GM12878 (cell line): ENCODE measurements around the gene LYL1. TPM values are rescaled to one million over a fixed set of nuclear protein-coding genes. Genes with fewer than 3 reads are reported as not detected.

Experiments used
- BHLHE40 ChIP-seq, 2 experiments: fragments of 450-650 bp in 1 of 2; IDR thresholded peaks; 2 replicates each; pipeline ENCODE4 v1.6.1; 2011 to 2017; ENCODE audit warnings: low read depth in 2 of 2, borderline replicate concordance in 1 of 2, improper control_type of control experiment in 1 of 2, low read length in 1 of 2, mild to moderate bottlenecking in 1 of 2
- EGR1 ChIP-seq, 2 experiments: IDR thresholded peaks; 1 replicate in 1 of 2; 2 replicates in 1 of 2; pipeline ENCODE4 v1.6.1; 2011 to 2012; ENCODE audit warnings: low read depth in 2 of 2, low read length in 2 of 2, borderline replicate concordance in 1 of 2, mild to moderate bottlenecking in 1 of 2, moderate library complexity in 1 of 2
- ETV6 ChIP-seq, 2 experiments: fragments of 450-650 bp in 1 of 2; IDR thresholded peaks in 1 of 2; conservative IDR thresholded peaks in 1 of 2; 2 replicates each; pipeline ENCODE4 v1.6.1; 2014; ENCODE audit warnings: antibody characterized with exemption in 1 of 2, borderline replicate concordance in 1 of 2, low read depth in 1 of 2, mild to moderate bottlenecking in 1 of 2, moderate library complexity in 1 of 2
- KLF5 ChIP-seq: fragments of 450-650 bp; IDR thresholded peaks from 2 replicates; pipeline ENCODE4 v1.6.1; 2014; ENCODE audit warnings: mild to moderate bottlenecking; ENCODE audit not compliant: partially characterized antibody
- MEF2B ChIP-seq: fragments of 450-650 bp; IDR thresholded peaks from 2 replicates; pipeline ENCODE4 v1.6.1; 2018; ENCODE audit warnings: mild to moderate bottlenecking, moderate library complexity; ENCODE audit not compliant: partially characterized antibody, poor library complexity, severe bottlenecking
- NFXL1 ChIP-seq: fragments of 450-650 bp; IDR thresholded peaks from 2 replicates; pipeline ENCODE4 v1.6.1; 2017; ENCODE audit warnings: antibody characterized with exemption, mild to moderate bottlenecking, borderline replicate concordance
- RAD51 ChIP-seq: fragments of 450-650 bp; IDR thresholded peaks from 2 replicates; pipeline ENCODE4 v1.6.1; 2016; ENCODE audit warnings: moderate library complexity, mild to moderate bottlenecking, inconsistent platforms
- SP1 ChIP-seq: IDR thresholded peaks from one replicate; pipeline ENCODE4 v1.6.1; 2011; ENCODE audit warnings: low read depth, low read length
- STAT1 ChIP-seq: fragments of 450-650 bp; conservative IDR thresholded peaks from 2 replicates; pipeline ENCODE4 v1.6.1; 2014; ENCODE audit warnings: antibody characterized with exemption, mild to moderate bottlenecking
- WRNIP1 ChIP-seq: IDR thresholded peaks from 2 replicates; pipeline ENCODE4 v1.6.1; 2011; ENCODE audit warnings: low read depth, low read length, improper control_type of control experiment, borderline replicate concordance
- YBX1 ChIP-seq: fragments of 450-650 bp; IDR thresholded peaks from 2 replicates; pipeline ENCODE4 v1.6.1; 2016; ENCODE audit warnings: antibody characterized with exemption
- ZNF274 ChIP-seq: IDR thresholded peaks from one replicate; pipeline ENCODE4 v1.8.0; 2011; ENCODE audit not compliant: insufficient read length, insufficient read depth
- polyA plus RNA-seq, 11 experiments: library from polyadenylated mRNA; depleted of rRNA in 4 of 11; unstranded in 6 of 11; stranded (reverse) in 5 of 11; fragments of >200 nt; fragmentation: Nextera tagmentation in 4 of 11; fragmentation: Illumina TruSeq in 1 of 11; extraction: Ambion mirVana in 4 of 11; extraction: Trizol in 1 of 11; gene quantifications; 1 replicate in 1 of 11; 2 replicates in 10 of 11; pipeline versions ENCODE4 v1.2.1 to v1.2.3, GENCODE V29; 2011 to 2016; ENCODE audit warnings: inconsistent platforms in 2 of 11, missing spikeins in 2 of 11, low read depth in 1 of 11
- total RNA-seq, 4 experiments: library from RNA; depleted of rRNA in 3 of 4; stranded (reverse); fragments of >200 nt in 3 of 4; fragmentation: Illumina TruSeq in 1 of 4; extraction: Trizol in 1 of 4; gene quantifications; 2 replicates each; pipeline versions ENCODE4 v1.2.1 to v1.2.3, GENCODE V29; 2013 to 2021
- TF ChIP-seq, protein P1 (sequence below): fragments of 450-650 bp; IDR thresholded peaks from 2 replicates; pipeline ENCODE4 v1.6.1; 2017; ENCODE audit warnings: mild to moderate bottlenecking, moderate library complexity
- TF ChIP-seq, protein P2 (sequence below): IDR thresholded peaks from 2 replicates; pipeline ENCODE4 v1.6.1; 2012; ENCODE audit warnings: mild to moderate bottlenecking, low read depth, low read length
- TF ChIP-seq, protein P3 (sequence below): IDR thresholded peaks from 2 replicates; pipeline ENCODE4 v1.6.1; 2012; ENCODE audit warnings: low read depth, low read length, improper control_type of control experiment
- TF ChIP-seq, protein P4 (sequence below): fragments of 450-650 bp; formaldehyde crosslinking; IDR thresholded peaks from 2 replicates; pipeline ENCODE4 v1.4.0; 2020; ENCODE audit warnings: mild to moderate bottlenecking, moderate library complexity

LYL1 gene
- total and polyA plus RNA-seq, 10 of the 15 experiments (the other 5 are each of a cell fraction or from before 2014, with no cell fraction given), result 0.10 to 34.8 (median 4.4) TPM

DNA sequence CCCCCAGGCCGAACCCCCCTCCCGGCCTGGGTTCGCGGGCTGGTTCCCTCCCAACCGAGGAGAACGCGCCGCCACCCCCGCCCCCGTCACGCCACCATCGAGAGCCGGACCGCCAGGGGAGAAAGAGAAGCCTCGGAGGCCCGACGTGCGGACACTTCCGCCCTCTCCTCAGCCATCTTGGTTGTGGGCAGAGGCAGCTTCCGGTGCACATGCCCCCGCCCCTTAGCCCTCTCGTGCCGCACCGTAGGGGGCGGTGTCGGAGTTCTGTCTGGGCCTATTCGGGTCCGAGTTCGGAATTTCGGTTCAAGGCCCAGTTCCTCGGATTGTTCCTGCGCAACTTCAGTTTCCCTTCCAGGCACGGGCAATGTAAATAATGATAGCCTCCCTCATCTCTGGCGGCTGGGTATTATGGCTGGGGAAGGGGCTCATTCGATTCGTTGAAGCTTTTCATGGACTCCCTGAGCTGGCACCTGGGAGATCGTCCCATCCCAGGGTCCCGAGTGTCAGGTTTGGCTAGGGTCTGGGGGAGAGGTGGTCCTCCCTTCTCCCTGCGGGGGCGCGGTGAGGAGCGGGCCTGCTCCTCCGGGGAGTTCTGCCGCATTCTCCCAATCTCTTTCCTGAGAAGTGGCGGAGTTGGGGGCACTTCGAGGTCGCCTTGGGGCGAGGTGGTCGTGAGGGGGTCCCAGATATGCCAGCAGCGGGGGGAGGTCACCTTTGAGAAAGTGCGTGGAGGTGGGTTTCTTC is 47.7 kb upstream of the LYL1 start, which contains the start of the genes IER2 and STX10 (continued):
- TF ChIP-seq, protein P1, sequence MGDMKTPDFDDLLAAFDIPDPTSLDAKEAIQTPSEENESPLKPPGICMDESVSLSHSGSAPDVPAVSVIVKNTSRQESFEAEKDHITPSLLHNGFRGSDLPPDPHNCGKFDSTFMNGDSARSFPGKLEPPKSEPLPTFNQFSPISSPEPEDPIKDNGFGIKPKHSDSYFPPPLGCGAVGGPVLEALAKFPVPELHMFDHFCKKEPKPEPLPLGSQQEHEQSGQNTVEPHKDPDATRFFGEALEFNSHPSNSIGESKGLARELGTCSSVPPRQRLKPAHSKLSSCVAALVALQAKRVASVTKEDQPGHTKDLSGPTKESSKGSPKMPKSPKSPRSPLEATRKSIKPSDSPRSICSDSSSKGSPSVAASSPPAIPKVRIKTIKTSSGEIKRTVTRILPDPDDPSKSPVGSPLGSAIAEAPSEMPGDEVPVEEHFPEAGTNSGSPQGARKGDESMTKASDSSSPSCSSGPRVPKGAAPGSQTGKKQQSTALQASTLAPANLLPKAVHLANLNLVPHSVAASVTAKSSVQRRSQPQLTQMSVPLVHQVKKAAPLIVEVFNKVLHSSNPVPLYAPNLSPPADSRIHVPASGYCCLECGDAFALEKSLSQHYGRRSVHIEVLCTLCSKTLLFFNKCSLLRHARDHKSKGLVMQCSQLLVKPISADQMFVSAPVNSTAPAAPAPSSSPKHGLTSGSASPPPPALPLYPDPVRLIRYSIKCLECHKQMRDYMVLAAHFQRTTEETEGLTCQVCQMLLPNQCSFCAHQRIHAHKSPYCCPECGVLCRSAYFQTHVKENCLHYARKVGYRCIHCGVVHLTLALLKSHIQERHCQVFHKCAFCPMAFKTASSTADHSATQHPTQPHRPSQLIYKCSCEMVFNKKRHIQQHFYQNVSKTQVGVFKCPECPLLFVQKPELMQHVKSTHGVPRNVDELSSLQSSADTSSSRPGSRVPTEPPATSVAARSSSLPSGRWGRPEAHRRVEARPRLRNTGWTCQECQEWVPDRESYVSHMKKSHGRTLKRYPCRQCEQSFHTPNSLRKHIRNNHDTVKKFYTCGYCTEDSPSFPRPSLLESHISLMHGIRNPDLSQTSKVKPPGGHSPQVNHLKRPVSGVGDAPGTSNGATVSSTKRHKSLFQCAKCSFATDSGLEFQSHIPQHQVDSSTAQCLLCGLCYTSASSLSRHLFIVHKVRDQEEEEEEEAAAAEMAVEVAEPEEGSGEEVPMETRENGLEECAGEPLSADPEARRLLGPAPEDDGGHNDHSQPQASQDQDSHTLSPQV, result no peak
- TF ChIP-seq SP1 (peak; percentile 43), ETV6 (conservative IDR thresholded peaks at IDR 0.05 in 1 of 2, IDR thresholded peaks at IDR 0.05 in 1 of 2; ENCODE audit: borderline replicate concordance in 1 of 2, low read depth in 1 of 2) (no peak), KLF5 (no peak), WRNIP1 (no peak), EGR1 (IDR thresholded peaks at IDR 0.05; ENCODE audit: borderline replicate concordance in 1 of 2, low read depth in 2 of 2, low read length in 2 of 2) (peak; percentile 65 to 94), STAT1 (no peak), MEF2B (no peak), NFXL1 (no peak), YBX1 (no peak), ZNF274 (no peak), BHLHE40 (IDR thresholded peaks at IDR 0.05; ENCODE audit: borderline replicate concordance in 1 of 2, low read depth in 2 of 2, low read length in 1 of 2) (peak; percentile 97 to 98), RAD51 (0 out of 2 replicates have a peak, but pooled peaks have one; percentile 33)
- TF ChIP-seq, protein P2, sequence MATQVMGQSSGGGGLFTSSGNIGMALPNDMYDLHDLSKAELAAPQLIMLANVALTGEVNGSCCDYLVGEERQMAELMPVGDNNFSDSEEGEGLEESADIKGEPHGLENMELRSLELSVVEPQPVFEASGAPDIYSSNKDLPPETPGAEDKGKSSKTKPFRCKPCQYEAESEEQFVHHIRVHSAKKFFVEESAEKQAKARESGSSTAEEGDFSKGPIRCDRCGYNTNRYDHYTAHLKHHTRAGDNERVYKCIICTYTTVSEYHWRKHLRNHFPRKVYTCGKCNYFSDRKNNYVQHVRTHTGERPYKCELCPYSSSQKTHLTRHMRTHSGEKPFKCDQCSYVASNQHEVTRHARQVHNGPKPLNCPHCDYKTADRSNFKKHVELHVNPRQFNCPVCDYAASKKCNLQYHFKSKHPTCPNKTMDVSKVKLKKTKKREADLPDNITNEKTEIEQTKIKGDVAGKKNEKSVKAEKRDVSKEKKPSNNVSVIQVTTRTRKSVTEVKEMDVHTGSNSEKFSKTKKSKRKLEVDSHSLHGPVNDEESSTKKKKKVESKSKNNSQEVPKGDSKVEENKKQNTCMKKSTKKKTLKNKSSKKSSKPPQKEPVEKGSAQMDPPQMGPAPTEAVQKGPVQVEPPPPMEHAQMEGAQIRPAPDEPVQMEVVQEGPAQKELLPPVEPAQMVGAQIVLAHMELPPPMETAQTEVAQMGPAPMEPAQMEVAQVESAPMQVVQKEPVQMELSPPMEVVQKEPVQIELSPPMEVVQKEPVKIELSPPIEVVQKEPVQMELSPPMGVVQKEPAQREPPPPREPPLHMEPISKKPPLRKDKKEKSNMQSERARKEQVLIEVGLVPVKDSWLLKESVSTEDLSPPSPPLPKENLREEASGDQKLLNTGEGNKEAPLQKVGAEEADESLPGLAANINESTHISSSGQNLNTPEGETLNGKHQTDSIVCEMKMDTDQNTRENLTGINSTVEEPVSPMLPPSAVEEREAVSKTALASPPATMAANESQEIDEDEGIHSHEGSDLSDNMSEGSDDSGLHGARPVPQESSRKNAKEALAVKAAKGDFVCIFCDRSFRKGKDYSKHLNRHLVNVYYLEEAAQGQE, result no peak
- TF ChIP-seq, protein P3, sequence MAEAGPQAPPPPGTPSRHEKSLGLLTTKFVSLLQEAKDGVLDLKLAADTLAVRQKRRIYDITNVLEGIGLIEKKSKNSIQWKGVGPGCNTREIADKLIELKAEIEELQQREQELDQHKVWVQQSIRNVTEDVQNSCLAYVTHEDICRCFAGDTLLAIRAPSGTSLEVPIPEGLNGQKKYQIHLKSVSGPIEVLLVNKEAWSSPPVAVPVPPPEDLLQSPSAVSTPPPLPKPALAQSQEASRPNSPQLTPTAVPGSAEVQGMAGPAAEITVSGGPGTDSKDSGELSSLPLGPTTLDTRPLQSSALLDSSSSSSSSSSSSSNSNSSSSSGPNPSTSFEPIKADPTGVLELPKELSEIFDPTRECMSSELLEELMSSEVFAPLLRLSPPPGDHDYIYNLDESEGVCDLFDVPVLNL, result no peak
- TF ChIP-seq, protein P4, sequence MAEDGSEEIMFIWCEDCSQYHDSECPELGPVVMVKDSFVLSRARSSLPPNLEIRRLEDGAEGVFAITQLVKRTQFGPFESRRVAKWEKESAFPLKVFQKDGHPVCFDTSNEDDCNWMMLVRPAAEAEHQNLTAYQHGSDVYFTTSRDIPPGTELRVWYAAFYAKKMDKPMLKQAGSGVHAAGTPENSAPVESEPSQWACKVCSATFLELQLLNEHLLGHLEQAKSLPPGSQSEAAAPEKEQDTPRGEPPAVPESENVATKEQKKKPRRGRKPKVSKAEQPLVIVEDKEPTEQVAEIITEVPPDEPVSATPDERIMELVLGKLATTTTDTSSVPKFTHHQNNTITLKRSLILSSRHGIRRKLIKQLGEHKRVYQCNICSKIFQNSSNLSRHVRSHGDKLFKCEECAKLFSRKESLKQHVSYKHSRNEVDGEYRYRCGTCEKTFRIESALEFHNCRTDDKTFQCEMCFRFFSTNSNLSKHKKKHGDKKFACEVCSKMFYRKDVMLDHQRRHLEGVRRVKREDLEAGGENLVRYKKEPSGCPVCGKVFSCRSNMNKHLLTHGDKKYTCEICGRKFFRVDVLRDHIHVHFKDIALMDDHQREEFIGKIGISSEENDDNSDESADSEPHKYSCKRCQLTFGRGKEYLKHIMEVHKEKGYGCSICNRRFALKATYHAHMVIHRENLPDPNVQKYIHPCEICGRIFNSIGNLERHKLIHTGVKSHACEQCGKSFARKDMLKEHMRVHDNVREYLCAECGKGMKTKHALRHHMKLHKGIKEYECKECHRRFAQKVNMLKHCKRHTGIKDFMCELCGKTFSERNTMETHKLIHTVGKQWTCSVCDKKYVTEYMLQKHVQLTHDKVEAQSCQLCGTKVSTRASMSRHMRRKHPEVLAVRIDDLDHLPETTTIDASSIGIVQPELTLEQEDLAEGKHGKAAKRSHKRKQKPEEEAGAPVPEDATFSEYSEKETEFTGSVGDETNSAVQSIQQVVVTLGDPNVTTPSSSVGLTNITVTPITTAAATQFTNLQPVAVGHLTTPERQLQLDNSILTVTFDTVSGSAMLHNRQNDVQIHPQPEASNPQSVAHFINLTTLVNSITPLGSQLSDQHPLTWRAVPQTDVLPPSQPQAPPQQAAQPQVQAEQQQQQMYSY, result no peak
